IMR-90 (cell line): ENCODE data around the gene FFAR3.

ENCODE experiments used
- POLR2A ChIP-seq: IDR thresholded peaks from 2 replicates; pipeline ENCODE4 v1.6.1; 2012; ENCODE audit warnings: mild to moderate bottlenecking, low read depth, low read length
- RAD21 ChIP-seq: IDR thresholded peaks from 2 replicates; pipeline ENCODE4 v1.6.1; 2012; ENCODE audit warnings: low read length, improper control_type of control experiment

DNA sequence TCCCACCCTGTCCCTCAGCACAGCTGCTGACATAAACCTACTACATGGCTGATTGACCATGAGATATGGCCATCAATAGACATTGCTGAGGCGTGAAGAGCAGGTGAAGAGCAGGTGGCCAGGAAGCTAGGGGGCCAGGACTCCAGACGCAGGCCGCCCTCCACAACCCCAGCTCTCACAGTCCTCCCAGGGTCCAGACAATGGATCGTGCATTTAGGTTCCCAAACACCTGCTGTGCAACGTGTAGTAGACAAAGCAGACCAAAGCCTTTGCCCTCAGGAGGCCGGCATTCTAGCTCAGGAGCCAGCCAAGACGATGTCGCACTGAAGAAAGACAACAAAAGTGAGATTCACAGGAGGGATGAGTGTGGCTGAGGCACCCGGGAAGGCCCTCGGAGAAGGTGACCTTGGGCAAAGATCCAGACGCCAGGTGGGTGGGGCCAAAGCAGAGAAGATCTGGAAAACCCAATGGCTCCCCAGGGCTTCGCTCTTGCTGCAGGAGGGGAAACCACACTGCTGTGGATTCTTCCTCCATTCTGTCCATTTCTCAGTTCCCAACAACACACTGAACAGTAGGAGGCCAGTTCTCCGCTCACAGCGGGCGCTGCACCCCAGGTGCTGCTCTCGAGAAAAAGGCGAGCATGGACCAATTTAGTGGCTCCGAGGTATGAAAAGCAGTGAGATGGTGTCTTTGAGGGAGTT is 9.2 kb upstream of the FFAR3 start:
- no peak for TF ChIP-seq RAD21
- no peak for TF ChIP-seq POLR2A
